NCI-H146 (cell line): ENCODE measurements around the gene KIF22.
A peak's percentile ranks its signal among the peaks of the same experiment; 100 is the strongest.
"Not testable (repeated sequence)": the region's sequence is repeated elsewhere in the genome, so short reads cannot be mapped to it uniquely, and the experiment has no call there.

Experiments
- DNase-seq: peaks from one replicate; lab custom pipeline; 2025; lab: John Stamatoyannopoulos, UW

The KIF22 gene

DNA sequence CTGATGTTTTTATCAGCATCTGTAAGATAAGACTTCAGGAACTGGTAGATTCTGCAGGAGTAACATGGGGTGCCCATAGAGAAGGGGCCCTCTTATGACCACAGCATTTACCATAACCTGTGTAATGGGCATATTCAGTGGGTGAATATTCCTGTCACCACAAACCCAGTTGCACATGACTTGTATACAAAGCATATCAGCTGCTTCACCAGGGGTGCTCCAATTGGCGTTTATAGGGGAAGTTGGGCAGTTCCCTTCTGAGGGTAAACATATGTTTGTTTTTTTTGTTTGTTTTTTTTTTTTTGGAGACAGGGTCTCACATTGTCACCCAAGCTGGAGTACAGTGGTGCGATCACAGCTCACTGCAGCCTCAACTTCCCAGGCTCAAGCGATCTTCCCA is 24.0 kb upstream of the KIF22 start:
- no peak for DNase-seq

DNA sequence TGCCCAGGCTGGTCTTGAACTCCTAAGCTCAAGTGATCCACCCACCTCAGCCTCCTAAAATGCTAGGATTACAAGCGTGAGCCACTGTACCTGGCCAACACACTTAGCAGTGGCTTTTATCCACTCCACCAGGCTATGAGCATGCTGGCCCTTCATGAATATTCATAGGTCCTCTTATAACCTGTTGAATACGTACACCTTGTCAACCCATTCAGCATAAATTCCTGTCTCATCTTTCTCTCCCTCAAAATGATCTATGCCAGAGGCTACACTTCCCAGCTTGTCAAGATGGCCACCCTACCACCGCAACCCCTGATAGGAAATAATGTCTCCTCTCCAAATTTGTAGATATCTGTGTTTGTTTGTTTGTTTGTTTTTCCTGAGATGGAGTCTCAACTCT is 23.5 kb upstream of the KIF22 start:
- peak; percentile 14 for DNase-seq

DNA sequence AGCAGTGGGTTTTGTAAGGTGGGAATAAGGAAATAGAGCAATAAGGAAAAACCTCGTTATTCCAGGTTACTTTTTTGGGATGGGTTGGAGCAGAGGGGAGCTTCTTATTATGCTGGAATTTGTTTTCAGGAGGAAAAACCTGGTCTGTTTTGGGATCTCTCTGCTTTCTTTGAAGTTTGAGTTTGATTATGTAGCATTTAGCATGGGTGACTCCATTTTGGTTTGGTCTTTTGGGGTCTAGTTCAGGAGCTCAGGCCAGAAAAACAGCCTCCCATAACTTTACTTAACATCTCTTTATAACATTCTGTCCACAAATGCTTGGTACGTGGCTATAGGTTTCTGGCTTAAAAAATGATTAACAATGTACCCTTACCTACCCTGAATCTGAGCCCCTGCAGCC is 21.0 kb upstream of the KIF22 start:
- no peak for DNase-seq

- peak; percentile 59 for DNase-seq
Measured at GRCh38 chr16:29770250-29770929, 20.2 kb upstream of the KIF22 start.

DNA sequence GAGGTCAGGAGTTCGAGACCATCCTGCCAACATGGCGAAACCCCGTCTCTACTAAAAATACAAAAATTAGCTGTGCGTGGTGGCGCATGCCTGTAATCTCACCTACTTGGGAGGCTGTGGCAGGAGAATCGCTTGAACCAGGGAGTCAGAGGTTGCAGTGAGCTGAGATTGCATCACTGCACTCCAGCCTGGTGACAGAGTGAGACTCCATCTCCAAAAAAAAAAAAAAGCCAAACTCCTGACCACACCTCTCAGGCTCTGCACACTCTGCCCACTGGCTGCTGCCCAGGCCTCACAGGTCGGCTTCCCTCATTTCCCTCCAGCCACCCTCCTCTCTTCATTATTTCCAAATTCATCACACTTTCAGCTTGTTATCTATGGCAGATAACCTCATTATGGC is 18.2 kb upstream of the KIF22 start:
- not testable (repeated sequence) for DNase-seq

- DNase-seq = no peak
Measured at GRCh38 chr16:29774730-29775129, 15.8 kb upstream of the KIF22 start.

GRCh38 chr16:29775742-29776408 is 14.7 kb upstream of the KIF22 start:
- no peak for DNase-seq

- peak; percentile 21 for DNase-seq
Measured at GRCh38 chr16:29777576-29778350, 12.8 kb upstream of the KIF22 start, which contains the start of gene ZG16. ZG16 (plus strand) TSS chr16:29778256; CDS start chr16:29779267, 1,011 bp downstream.

DNA sequence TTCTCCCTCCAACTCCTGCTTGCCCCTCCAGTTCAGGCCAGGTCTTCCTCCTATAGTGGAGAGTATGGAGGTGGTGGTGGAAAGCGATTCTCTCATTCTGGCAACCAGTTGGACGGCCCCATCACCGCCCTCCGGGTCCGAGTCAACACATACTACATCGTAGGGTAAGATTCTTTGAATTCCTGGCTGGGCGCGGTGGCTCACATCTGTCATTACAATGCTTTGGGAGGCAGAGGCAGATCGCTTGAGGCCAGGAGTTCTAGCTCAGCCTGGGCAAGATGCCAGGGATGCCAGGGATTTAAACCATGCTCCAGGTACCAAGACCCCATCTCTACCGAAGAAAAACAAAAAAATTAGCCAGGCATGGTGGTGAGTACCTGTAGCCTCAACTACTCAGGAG is 11.1 kb upstream of the KIF22 start:
- no peak for DNase-seq

- not testable (repeated sequence) for DNase-seq
Measured at GRCh38 chr16:29783094-29783953, 7.2 kb upstream of the KIF22 start.

DNA sequence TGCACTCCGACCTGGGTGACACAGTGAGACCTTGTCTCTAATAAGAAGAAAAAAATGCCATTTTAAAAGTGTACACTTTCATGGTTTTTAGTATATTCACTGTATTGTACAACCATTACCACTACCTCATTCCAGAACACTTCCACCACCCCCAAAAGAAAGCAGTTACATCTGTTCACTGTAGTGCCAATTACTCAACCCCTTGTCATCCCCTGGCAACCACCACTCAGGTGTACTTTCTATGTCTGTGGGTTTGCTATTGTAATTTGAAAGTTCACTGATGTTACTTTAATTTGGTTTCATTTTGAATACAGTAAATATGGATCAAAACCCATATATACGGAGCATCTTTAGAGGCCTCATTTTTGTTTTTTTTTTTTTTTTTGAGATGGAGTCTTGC is 6.4 kb upstream of the KIF22 start:
- DNase-seq = no peak

DNA sequence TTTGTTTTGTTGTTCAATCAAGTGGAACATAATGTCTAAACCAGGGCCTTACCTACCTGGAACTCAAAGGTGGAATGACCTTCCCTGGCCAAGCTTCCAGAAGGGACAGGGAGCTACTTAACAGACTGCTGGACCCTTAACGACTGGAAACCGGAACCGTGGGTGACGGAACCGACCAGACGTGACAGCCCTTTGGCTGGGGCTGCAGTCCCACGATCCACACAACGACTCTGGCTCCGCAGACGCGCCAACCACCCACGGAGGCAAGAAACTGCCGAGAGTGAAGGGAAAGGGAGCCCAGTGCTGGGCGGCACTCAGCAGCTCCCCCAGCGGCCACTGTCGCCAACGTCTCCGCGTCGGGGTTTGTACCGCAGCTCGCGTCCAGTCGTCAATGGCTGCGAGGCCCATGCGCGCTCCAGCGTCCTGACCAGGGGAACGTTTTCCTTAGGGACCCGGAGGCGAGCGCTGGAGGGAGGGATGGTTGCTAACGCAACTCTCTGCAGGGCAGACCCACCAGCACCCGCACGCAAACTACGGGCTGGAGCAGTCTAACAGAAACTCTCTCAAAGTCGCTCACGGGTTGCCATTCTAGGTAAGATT is 5.5 kb upstream of the KIF22 start:
- DNase-seq = no peak

- not testable (repeated sequence) for DNase-seq
Measured at GRCh38 chr16:29787155-29787554, 3.4 kb upstream of the KIF22 start.

- peak; percentile 63 for DNase-seq
Measured at GRCh38 chr16:29789775-29790182, 772 bp upstream of the KIF22 start.

GRCh38 chr16:29790949-29791844 is 646 bp downstream of the KIF22 start:
- DNase-seq = peak; percentile 49

DNA sequence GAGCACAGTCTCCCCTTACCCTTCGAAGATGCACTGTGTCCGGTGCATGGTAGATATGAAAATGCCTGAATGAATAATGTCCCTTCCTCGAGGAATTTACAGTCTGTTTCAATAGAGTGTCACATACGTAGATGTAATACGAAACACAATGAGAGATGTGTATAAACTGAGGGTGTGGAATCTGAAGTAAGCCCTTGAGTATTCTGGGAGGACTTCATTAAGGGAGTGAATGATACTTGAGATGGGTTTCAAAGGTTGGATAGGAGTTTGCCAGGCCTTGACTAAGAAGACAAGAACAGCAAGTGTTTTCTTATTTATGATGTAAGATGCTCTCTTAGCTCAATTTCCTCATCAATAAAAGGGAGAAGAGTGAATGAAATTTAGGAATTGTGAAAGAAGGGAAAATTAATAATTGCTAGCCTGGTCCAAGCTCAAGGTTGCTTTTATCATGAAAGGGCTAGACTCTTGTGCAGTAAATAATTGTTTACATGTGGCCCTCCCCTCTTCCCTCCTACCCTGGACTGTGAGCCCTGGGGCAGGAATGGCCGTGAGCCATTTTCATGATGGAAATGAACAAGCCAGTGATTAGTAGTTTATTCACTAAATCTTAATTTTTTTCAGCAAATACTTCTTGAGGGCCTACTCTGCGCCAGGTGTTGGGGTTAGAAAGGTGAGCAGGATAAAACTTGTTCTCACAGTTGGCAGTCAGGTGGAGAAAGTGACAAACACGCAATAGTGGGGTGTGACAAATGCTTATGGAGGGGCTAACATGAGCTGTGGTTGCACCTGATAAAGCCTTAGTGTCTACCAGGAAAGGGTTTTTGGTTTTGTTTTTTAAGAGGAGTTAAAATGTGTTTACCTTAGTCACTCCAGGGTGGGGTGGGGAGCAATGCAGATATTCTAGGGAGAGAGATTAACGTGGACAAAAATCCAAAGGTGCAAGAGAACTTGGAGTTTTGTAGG is 1.6 kb downstream of the KIF22 start:
- DNase-seq = no peak

- not testable (repeated sequence) for DNase-seq
Measured at GRCh38 chr16:29793153-29793552, 2.6 kb downstream of the KIF22 start.

- DNase-seq = no peak
Measured at GRCh38 chr16:29794231-29794710, 3.7 kb downstream of the KIF22 start.

DNA sequence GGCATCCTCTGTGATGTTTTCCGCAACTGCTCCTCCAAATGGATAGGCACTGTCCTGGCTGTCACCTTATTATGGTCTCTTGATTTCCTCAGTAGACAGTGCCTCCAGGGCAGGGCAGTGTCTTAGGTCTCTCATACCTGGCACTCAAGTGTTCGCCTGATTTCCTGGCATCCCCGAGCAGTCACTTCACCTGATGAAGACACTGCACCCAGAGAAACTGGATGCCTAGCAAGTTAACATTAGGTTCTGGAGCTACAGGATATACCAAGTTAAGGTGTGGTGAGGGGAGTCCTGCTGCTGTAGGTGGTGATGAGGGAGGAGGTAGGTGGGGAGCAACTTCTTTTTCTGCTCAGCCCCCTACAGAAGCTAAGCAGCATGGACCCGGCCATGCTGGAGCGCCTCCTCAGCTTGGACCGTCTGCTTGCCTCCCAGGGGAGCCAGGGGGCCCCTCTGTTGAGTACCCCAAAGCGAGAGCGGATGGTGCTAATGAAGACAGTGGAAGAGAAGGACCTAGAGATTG is 11.9 kb downstream of the KIF22 start:
- DNase-seq = no peak
